Osteocyte (in vitro differentiated cells): ENCODE results near the gene SEMA4G. TPM values are rescaled to one million over a fixed set of nuclear protein-coding genes. Genes with fewer than 3 reads are reported as not detected.

Experiments
- DNase-seq: peaks from one replicate; pipeline ENCODE4 v3.0.0; 2021; ENCODE audit warnings: mixed read lengths; ENCODE audit not compliant: unreplicated experiment; ENCODE audit errors: extremely low spot score
- H3K27ac Mint-ChIP-seq: one replicate; pipeline ENCODE4 v1.8.0; 2021; ENCODE audit warnings: mild to moderate bottlenecking, mixed read lengths; ENCODE audit not compliant: unreplicated experiment
- H3K27me3 Mint-ChIP-seq: one replicate; pipeline ENCODE4 v1.8.0; 2021; ENCODE audit warnings: mixed read lengths; ENCODE audit not compliant: unreplicated experiment
- H3K36me3 Mint-ChIP-seq: one replicate; pipeline ENCODE4 v1.8.0; 2021; ENCODE audit warnings: mixed read lengths; ENCODE audit not compliant: unreplicated experiment
- H3K4me1 Mint-ChIP-seq: one replicate; pipeline ENCODE4 v1.8.0; 2021; ENCODE audit warnings: mixed read lengths; ENCODE audit not compliant: unreplicated experiment
- H3K4me3 Mint-ChIP-seq: one replicate; pipeline ENCODE4 v1.8.0; 2021; ENCODE audit warnings: mild to moderate bottlenecking, moderate library complexity, mixed read lengths; ENCODE audit not compliant: unreplicated experiment
- H3K9me3 Mint-ChIP-seq: one replicate; pipeline ENCODE4 v1.8.0; 2021; ENCODE audit warnings: mixed read lengths; ENCODE audit not compliant: unreplicated experiment
- CTCF ChIP-seq: fragments of 200-600 bp; sonication (generic); IDR thresholded peaks from 2 replicates; pipeline ENCODE4 v1.5.0; 2021; ENCODE audit warnings: antibody characterized with exemption, mild to moderate bottlenecking, moderate library complexity
- total RNA-seq: library from RNA; stranded (reverse); gene quantifications from 2 replicates; pipeline ENCODE4 v1.2.1, GENCODE V29; 2021

The SEMA4G gene
- total RNA-seq, 1 donor from 2014 or later = 7.1 TPM

- no peak for TF ChIP-seq CTCF
- Mint-ChIP-seq H3K4me3 (no peak overlapping the region), H3K36me3 (peaks cover 15% of the 10 kb centered on the region), H3K27ac (no peak overlapping the region), H3K4me1 (no peaks in the 10 kb centered on the region), H3K27me3 (no peaks in the 10 kb centered on the region), H3K9me3 (no peaks in the 10 kb centered on the region)
- DNase-seq = no peak
Measured at GRCh38 chr10:100980311-100980710, 11.0 kb downstream of the SEMA4G start.

- H3K27me3 Mint-ChIP-seq = no peaks in the 10 kb centered on the region
- no peak for DNase-seq
- no peak for TF ChIP-seq CTCF
- peaks cover 17% of the 10 kb centered on the region for H3K36me3 Mint-ChIP-seq
- H3K27ac Mint-ChIP-seq = no peak overlapping the region
- no peaks in the 10 kb centered on the region for H3K9me3 Mint-ChIP-seq
- H3K4me1 Mint-ChIP-seq = peaks cover under 1% of the 10 kb centered on the region
- no peak overlapping the region for H3K4me3 Mint-ChIP-seq
Measured at GRCh38 chr10:100980711-100981110, 11.4 kb downstream of the SEMA4G start.

- Mint-ChIP-seq H3K36me3 (peaks cover 19% of the 10 kb centered on the region), H3K4me1 (peaks cover 6% of the 10 kb centered on the region), H3K27ac (no peak overlapping the region), H3K9me3 (no peaks in the 10 kb centered on the region), H3K27me3 (no peaks in the 10 kb centered on the region), H3K4me3 (no peak overlapping the region)
- no peak for DNase-seq
- TF ChIP-seq CTCF = no peak
Measured at GRCh38 chr10:100981178-100981772, 12.0 kb downstream of the SEMA4G start.

- no peak for DNase-seq
- H3K36me3 Mint-ChIP-seq = peaks cover 19% of the 10 kb centered on the region
- H3K4me1 Mint-ChIP-seq = peaks cover 22% of the 10 kb centered on the region
- H3K9me3 Mint-ChIP-seq = no peaks in the 10 kb centered on the region
- H3K27ac Mint-ChIP-seq = no peak overlapping the region
- H3K4me3 Mint-ChIP-seq = no peak overlapping the region
- TF ChIP-seq CTCF = no peak
- no peaks in the 10 kb centered on the region for H3K27me3 Mint-ChIP-seq
Measured at GRCh38 chr10:100982916-100983830, 13.9 kb downstream of the SEMA4G start.
